K562 (cell line): ENCODE results near the gene MRPL22. TPM values are rescaled to one million over a fixed set of nuclear protein-coding genes. Genes with fewer than 3 reads are reported as not detected.
A peak's percentile ranks its signal among the peaks of the same experiment; 100 is the strongest.

Experiments
- ATAC-seq: fragments of 200-7000 bp; cut with Tn5 transposase; 3 replicates; pipeline ENCODE4 v1.9.1; 2020; ENCODE audit warnings: moderate library complexity
- BruUV-seq: library from RNA; stranded (reverse); fragments of 400-500 nt; replicated peaks from 2 replicates; lab custom pipeline; 2021; lab: Mats Ljungman, UMichigan
- CTCF ChIA-PET: fragments of 300-600 bp; formaldehyde crosslinking; extraction: SDS; loops from one replicate; lab custom pipeline; 2021; ENCODE audit warnings: low intra/inter-chr PET ratio; lab: Yijun Ruan, JAX
- POLR2A ChIA-PET: fragments of 300-600, 350-650 bp; sonication (Branson Sonifier 250); formaldehyde crosslinking; extraction: SDS; loops from one replicate; lab custom pipeline; 2021; ENCODE audit warnings: antibody characterized with exemption, inconsistent platforms; lab: Yijun Ruan, JAX
- DNase-seq, 4 experiments: peaks; one replicate each; pipeline versions ENCODE4 v3.0.0 to v3.0.0-alpha.2; 2011 to 2018; ENCODE audit warnings: low spot score in 3 of 4, mixed read lengths in 3 of 4; ENCODE audit errors: extremely low read depth in 1 of 4
- FAIRE-seq: peaks from 2 replicates; lab custom pipeline; 2011; peaks lifted over from hg19 to GRCh38; lab: Jason Lieb, UNC
- H2AFZ ChIP-seq: 2 replicates; pipeline ENCODE4 v1.6.0; 2011; ENCODE audit warnings: low read depth, low read length, control low read depth, inconsistent platforms
- H3K27ac ChIP-seq: fragments of 200-600 bp; 3 replicates; pipeline ENCODE4 v1.8.0; 2011; ENCODE audit warnings: low read depth, mild to moderate bottlenecking, control low read depth, inconsistent platforms, low read length, moderate library complexity, mixed read lengths; ENCODE audit errors: extremely low read depth
- H3K27me3 ChIP-seq, 2 experiments: fragments of 300-600 bp in 1 of 2; 2 replicates in 1 of 2; 3 replicates in 1 of 2; pipeline versions ENCODE4 v1.6.0 to v1.8.0; 2011; ENCODE audit warnings: inconsistent platforms in 2 of 2, low read length in 2 of 2, mild to moderate bottlenecking in 1 of 2, mixed read lengths in 1 of 2, moderate library complexity in 1 of 2; ENCODE audit not compliant: control insufficient read depth in 2 of 2, insufficient read depth in 2 of 2
- H3K36me3 ChIP-seq: fragments of 300-600 bp; 3 replicates; pipeline ENCODE4 v1.8.0; 2011; ENCODE audit warnings: mild to moderate bottlenecking, low read length, inconsistent platforms; ENCODE audit not compliant: control insufficient read depth, insufficient read depth
- H3K4me1 ChIP-seq, 2 experiments: fragments of 200-600 bp in 1 of 2; replicated peaks in 1 of 2; 2 replicates in 1 of 2; 3 replicates in 1 of 2; pipeline versions ENCODE4 v1.5.1 to v1.8.0; 2011; ENCODE audit warnings: inconsistent platforms in 2 of 2, low read length in 2 of 2, mild to moderate bottlenecking in 1 of 2, mixed read lengths in 1 of 2, moderate library complexity in 1 of 2; ENCODE audit not compliant: control insufficient read depth in 2 of 2, insufficient read depth in 2 of 2
- H3K4me2 ChIP-seq: 2 replicates; pipeline ENCODE4 v1.6.1; 2011; ENCODE audit warnings: low read length, control low read depth, inconsistent platforms, mixed read lengths; ENCODE audit not compliant: insufficient read depth
- H3K4me3 ChIP-seq: fragments of 200-600 bp; sonication (generic), shearing (Covaris generic); 2 replicates; pipeline ENCODE4 v1.5.1; 2016; ENCODE audit warnings: control low read depth, inconsistent platforms
- H3K79me2 ChIP-seq: fragments of 200-600 bp; 3 replicates; pipeline ENCODE4 v1.8.0; 2011; ENCODE audit warnings: low read length, inconsistent platforms; ENCODE audit not compliant: control insufficient read depth, insufficient read depth
- H3K9ac ChIP-seq, 2 experiments: 2 replicates each; pipeline versions ENCODE4 v1.6.0 to v1.6.1; 2011; ENCODE audit warnings: low read depth in 2 of 2, low read length in 2 of 2, control low read depth in 1 of 2, inconsistent platforms in 1 of 2, mild to moderate bottlenecking in 1 of 2, mixed read lengths in 1 of 2; ENCODE audit not compliant: insufficient read depth in 1 of 2
- H3K9me1 ChIP-seq: one replicate; pipeline ENCODE4 v1.6.0; 2011; ENCODE audit warnings: inconsistent platforms, mild to moderate bottlenecking, low read length, moderate library complexity; ENCODE audit not compliant: control insufficient read depth, insufficient read depth
- H3K9me3 ChIP-seq: replicated peaks from 2 replicates; pipeline ENCODE4 v1.5.1; 2011; ENCODE audit warnings: low read depth, low read length, inconsistent platforms; ENCODE audit not compliant: control insufficient read depth, insufficient read depth
- H4K20me1 ChIP-seq: replicated peaks from 2 replicates; pipeline ENCODE4 v1.6.1; 2011; ENCODE audit warnings: low read length, inconsistent platforms, mixed read lengths; ENCODE audit not compliant: control insufficient read depth, insufficient read depth
- BRCA1 ChIP-seq, 2 experiments: fragments of 450-650 bp in 1 of 2; sonication (generic) in 1 of 2; formaldehyde crosslinking in 1 of 2; IDR thresholded peaks; 2 replicates each; pipeline versions ENCODE4 v1.5.0 to v1.6.1; 2017 to 2020; ENCODE audit warnings: mild to moderate bottlenecking in 1 of 2, missing genetic modification reagents in 1 of 2
- POU5F1 ChIP-seq: fragments of 150-350 bp; IDR thresholded peaks from 2 replicates; pipeline ENCODE4 v1.6.1; 2014; ENCODE audit warnings: borderline replicate concordance, low read length, low read depth, mild to moderate bottlenecking; ENCODE audit not compliant: partially characterized antibody
- RAD21 ChIP-seq, 2 experiments: fragments of 250-450 bp in 1 of 2; fragments of 450-650 bp in 1 of 2; sonication (Bioruptor Pico) in 1 of 2; formaldehyde crosslinking in 1 of 2; IDR thresholded peaks in 1 of 2; conservative IDR thresholded peaks in 1 of 2; 2 replicates each; pipeline versions ENCODE4 v1.4.0 to v1.8.0; 2020 to 2022; ENCODE audit warnings: mild to moderate bottlenecking in 2 of 2, moderate library complexity in 1 of 2
- RBM34 ChIP-seq: fragments of 200-400 bp; formaldehyde crosslinking; IDR thresholded peaks from 2 replicates; pipeline ENCODE4 v1.6.1; 2018; ENCODE audit warnings: low read length, borderline replicate concordance; ENCODE audit not compliant: insufficient read depth
- WGBS: fragments of 100-300 bp; shearing (Covaris generic); methylation state at CpG from one replicate; pipeline ENCODE4 v1.1.6; 2016; ENCODE audit warnings: low coverage, mixed read lengths; ENCODE audit not compliant: insufficient coverage; ENCODE audit errors: missing lambda C conversion rate; 5-methylcytosine and 5-hydroxymethylcytosine counted together
- in situ Hi-C: fragments of 300-500 bp; cut with MboI; formaldehyde crosslinking; loops from 4 replicates; pipeline ENCODE4 v1.15.0; 2018; ENCODE audit warnings: inconsistent platforms, mixed read lengths
- intact Hi-C: fragments of 100-400 bp; cut with micrococcal nuclease; formaldehyde crosslinking; loops from 2 replicates; pipeline ENCODE4 v1.14.2; 2022
- polyA plus RNA-seq, 8 experiments: library from polyadenylated mRNA; depleted of rRNA in 4 of 8; stranded (reverse) in 5 of 8; unstranded in 3 of 8; fragments of >200 nt; fragmentation: Nextera tagmentation in 2 of 8; fragmentation: Illumina TruSeq in 1 of 8; extraction: Ambion mirVana in 2 of 8; extraction: Trizol in 1 of 8; gene quantifications; 2 replicates each; pipeline versions ENCODE4 v1.2.1 to v1.2.3, GENCODE V29; 2011 to 2014; ENCODE audit warnings: inconsistent platforms in 1 of 8, missing spikeins in 1 of 8
- total RNA-seq, 7 experiments: library from RNA; depleted of rRNA in 6 of 7; stranded (reverse); fragments of >200 nt in 6 of 7; fragmentation: Illumina TruSeq in 2 of 7; extraction: Trizol in 2 of 7; gene quantifications; 2 replicates each; pipeline versions ENCODE4 v1.2.1 to v1.2.3, GENCODE V29; 2011 to 2021; ENCODE audit warnings: low replicate concordance in 1 of 7
- TF ChIP-seq, protein P1 (sequence below), 3 experiments: IDR thresholded peaks in 2 of 3; conservative IDR thresholded peaks in 1 of 3; 2 replicates each; pipeline ENCODE4 v1.5.1; 2011 to 2012; ENCODE audit warnings: low read length in 3 of 3, mild to moderate bottlenecking in 3 of 3, control low read depth in 2 of 3, improper control_type of control experiment in 1 of 3, inconsistent platforms in 1 of 3, low read depth in 1 of 3, mixed read lengths in 1 of 3, moderate library complexity in 1 of 3; ENCODE audit not compliant: insufficient read depth in 2 of 3

MRPL22 gene
- total and polyA plus RNA-seq, 9 of the 15 experiments (the other 6 are each of a cell fraction or from before 2014, with no cell fraction given): 41.1 to 424 (median 102) TPM

DNA sequence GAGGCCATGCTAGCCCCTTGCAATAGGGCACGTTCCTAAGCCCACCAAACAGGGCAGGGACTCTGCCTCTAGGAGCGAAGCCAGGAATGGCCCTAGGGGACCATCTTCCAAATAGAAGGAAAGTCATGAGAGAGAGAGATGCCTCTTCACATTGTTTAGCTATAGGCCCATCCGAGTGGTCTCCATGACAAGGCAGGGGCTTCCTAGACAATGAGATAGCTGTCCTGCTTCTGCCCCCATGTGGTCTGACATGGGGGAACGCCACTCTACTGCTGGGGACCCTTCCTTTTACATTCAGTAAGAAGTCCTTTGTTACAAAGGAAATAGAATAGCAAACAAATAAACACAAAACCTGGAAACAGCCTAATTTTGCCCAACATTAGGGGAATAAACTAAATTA lies 54.8 kb downstream of the MRPL22 start:
- H3K27ac ChIP-seq: no peak overlapping the region
- no peak overlapping the region for H3K4me2 ChIP-seq
- H3K9ac ChIP-seq: no peak overlapping the region
- POLR2A ChIA-PET: interaction anchor here (2.0 kb wide), 1 partner anchor 23 kb away, joined by 4 read pairs; no protein-coding TSS in a partner anchor
- CTCF ChIA-PET: no interaction called here
- WGBS: 24% methylated on average over 4 of the region's 4 CpGs
- BruUV-seq: no TSS peak
- no peak overlapping the region for H2AFZ ChIP-seq
- H3K79me2 ChIP-seq: no peaks in the 10 kb centered on the region
- H3K9me3 ChIP-seq: no peaks in the 10 kb centered on the region
- H3K4me3 ChIP-seq: no peak overlapping the region
- TF ChIP-seq BRCA1 (IDR thresholded peaks at IDR 0.05) (no peak), BRCA1 (CRISPR knock-in tag; IDR thresholded peaks at IDR 0.05) (no peak), RBM34 (no peak), POU5F1 (no peak), RAD21 (CRISPR knock-in tag; conservative IDR thresholded peaks at IDR 0.05 in 1 of 2, IDR thresholded peaks at IDR 0.05 in 1 of 2) (peak in 1 of 2 experiments; percentile 38; a peak in 2 of 4 replicates)
- TF ChIP-seq, protein P1, sequence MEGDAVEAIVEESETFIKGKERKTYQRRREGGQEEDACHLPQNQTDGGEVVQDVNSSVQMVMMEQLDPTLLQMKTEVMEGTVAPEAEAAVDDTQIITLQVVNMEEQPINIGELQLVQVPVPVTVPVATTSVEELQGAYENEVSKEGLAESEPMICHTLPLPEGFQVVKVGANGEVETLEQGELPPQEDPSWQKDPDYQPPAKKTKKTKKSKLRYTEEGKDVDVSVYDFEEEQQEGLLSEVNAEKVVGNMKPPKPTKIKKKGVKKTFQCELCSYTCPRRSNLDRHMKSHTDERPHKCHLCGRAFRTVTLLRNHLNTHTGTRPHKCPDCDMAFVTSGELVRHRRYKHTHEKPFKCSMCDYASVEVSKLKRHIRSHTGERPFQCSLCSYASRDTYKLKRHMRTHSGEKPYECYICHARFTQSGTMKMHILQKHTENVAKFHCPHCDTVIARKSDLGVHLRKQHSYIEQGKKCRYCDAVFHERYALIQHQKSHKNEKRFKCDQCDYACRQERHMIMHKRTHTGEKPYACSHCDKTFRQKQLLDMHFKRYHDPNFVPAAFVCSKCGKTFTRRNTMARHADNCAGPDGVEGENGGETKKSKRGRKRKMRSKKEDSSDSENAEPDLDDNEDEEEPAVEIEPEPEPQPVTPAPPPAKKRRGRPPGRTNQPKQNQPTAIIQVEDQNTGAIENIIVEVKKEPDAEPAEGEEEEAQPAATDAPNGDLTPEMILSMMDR (IDR thresholded peaks at IDR 0.05 in 2 of 3, conservative IDR thresholded peaks at IDR 0.05 in 1 of 3; ENCODE audit: insufficient read depth in 2 of 3, low read depth in 1 of 3, low read length in 3 of 3): peak; percentile 30 to 45 (median 31); a peak in 4 of 6 replicates
- no peaks in the 10 kb centered on the region for H4K20me1 ChIP-seq
- FAIRE-seq (no peak), ATAC-seq (peak; percentile 75), DNase-seq (peak in 1 of 4 experiments; percentile 12)
- no peaks in the 10 kb centered on the region for H3K9me1 ChIP-seq
- peaks cover 3 to 4% of the 10 kb centered on the region in 2 experiments; a peak in 3 of 5 replicates for H3K27me3 ChIP-seq
- no peaks in the 10 kb centered on the region for H3K36me3 ChIP-seq
- intact Hi-C loops (loop anchor here (1.0 kb wide), 1 partner anchor 353 kb away; no protein-coding TSS in a partner anchor), in situ Hi-C loops (loop anchor here (10.0 kb wide), 1 partner anchor 341 kb away; no protein-coding TSS in a partner anchor)
- H3K4me1 ChIP-seq: no peaks in the 10 kb centered on the region; a peak in 1 of 5 replicates
